WTC11 (cell line): ENCODE results near the gene PCSK5. TPM values are rescaled to one million over a fixed set of nuclear protein-coding genes. Genes with fewer than 3 reads are reported as not detected.

ENCODE experiments used
- ATAC-seq: fragments of 200-7000 bp; cut with Tn5 transposase; 2 replicates; pipeline ENCODE4 v1.10.0; 2021; ENCODE audit warnings: mild to moderate bottlenecking, moderate library complexity
- CTCF ChIA-PET: fragments of 300-600 bp; sonication (Branson Sonifier 250); formaldehyde crosslinking; loops from one replicate; lab custom pipeline; 2021; ENCODE audit warnings: antibody characterized with exemption; lab: Charles Lee
- POLR2A ChIA-PET: fragments of 350-600 bp; sonication (Branson Sonifier 250); formaldehyde crosslinking; loops from one replicate; lab custom pipeline; 2021; ENCODE audit warnings: antibody characterized with exemption; lab: Charles Lee
- DNase-seq: peaks from one replicate; pipeline ENCODE4 v3.0.0; 2021; ENCODE audit warnings: low spot score
- H3K27ac Mint-ChIP-seq: 2 replicates; pipeline ENCODE4 v1.8.0; 2021; ENCODE audit warnings: mixed read lengths
- H3K27me3 Mint-ChIP-seq: 2 replicates; pipeline ENCODE4 v1.8.0; 2021; ENCODE audit warnings: low read depth, mild to moderate bottlenecking, moderate library complexity, mixed read lengths
- H3K36me3 Mint-ChIP-seq: 2 replicates; pipeline ENCODE4 v1.8.0; 2021; ENCODE audit warnings: mixed read lengths
- H3K4me1 Mint-ChIP-seq: 2 replicates; pipeline ENCODE4 v1.8.0; 2022; ENCODE audit warnings: mixed read lengths
- H3K4me3 Mint-ChIP-seq: 2 replicates; pipeline ENCODE4 v1.8.0; 2021; ENCODE audit warnings: mild to moderate bottlenecking, moderate library complexity, mixed read lengths
- H3K9me3 Mint-ChIP-seq: 2 replicates; pipeline ENCODE4 v1.8.0; 2021; ENCODE audit warnings: mixed read lengths
- ATF1 ChIP-seq: sonication (generic); formaldehyde crosslinking; IDR thresholded peaks from 2 replicates; pipeline ENCODE4 v1.8.1; 2023; ENCODE audit warnings: mild to moderate bottlenecking, moderate library complexity, missing genetic modification reagents
- ATF3 ChIP-seq: sonication (generic); formaldehyde crosslinking; conservative IDR thresholded peaks from 2 replicates; pipeline ENCODE4 v1.8.1; 2022; ENCODE audit warnings: mild to moderate bottlenecking, missing genetic modification reagents
- E2F4 ChIP-seq: sonication (generic); formaldehyde crosslinking; IDR thresholded peaks from 2 replicates; pipeline ENCODE4 v1.8.1; 2022; ENCODE audit warnings: low read depth, mild to moderate bottlenecking, moderate library complexity, missing genetic modification reagents, borderline replicate concordance
- HMGA2 ChIP-seq: fragments of 250-450 bp; sonication (Bioruptor Pico); IDR thresholded peaks from 2 replicates; pipeline ENCODE4 v1.4.0; 2021; ENCODE audit warnings: mild to moderate bottlenecking, moderate library complexity
- HMGXB4 ChIP-seq: sonication (generic); formaldehyde crosslinking; IDR thresholded peaks from 2 replicates; pipeline ENCODE4 v1.8.1; 2023; ENCODE audit warnings: mild to moderate bottlenecking, moderate library complexity, missing genetic modification reagents
- JAZF1 ChIP-seq: fragments of 250-450 bp; sonication (Bioruptor Pico); IDR thresholded peaks from 2 replicates; pipeline ENCODE4 v1.9.0; 2021; ENCODE audit warnings: moderate library complexity, mild to moderate bottlenecking, inconsistent platforms
- MAX ChIP-seq: sonication (generic); formaldehyde crosslinking; IDR thresholded peaks from 2 replicates; pipeline ENCODE4 v1.8.0; 2022; ENCODE audit warnings: mild to moderate bottlenecking, missing genetic modification reagents
- NR2C2 ChIP-seq: sonication (generic); formaldehyde crosslinking; IDR thresholded peaks from 2 replicates; pipeline ENCODE4 v1.8.0; 2022; ENCODE audit warnings: mild to moderate bottlenecking, missing genetic modification reagents
- SMAD4 ChIP-seq: sonication (generic); formaldehyde crosslinking; IDR thresholded peaks from 2 replicates; pipeline ENCODE4 v1.8.0; 2022; ENCODE audit warnings: mild to moderate bottlenecking, missing genetic modification reagents
- SOX15 ChIP-seq: fragments of 250-450 bp; sonication (Bioruptor Pico); IDR thresholded peaks from 2 replicates; pipeline ENCODE4 v1.9.0; 2021; ENCODE audit warnings: mild to moderate bottlenecking
- STAT6 ChIP-seq: sonication (generic); formaldehyde crosslinking; conservative IDR thresholded peaks from 2 replicates; pipeline ENCODE4 v1.8.1; 2023; ENCODE audit warnings: mild to moderate bottlenecking, low read depth, missing genetic modification reagents, moderate library complexity
- ZMAT4 ChIP-seq: fragments of 250-450 bp; sonication (Bioruptor Pico); IDR thresholded peaks from 2 replicates; pipeline ENCODE4 v1.9.0; 2021; ENCODE audit warnings: mild to moderate bottlenecking
- ZNF263 ChIP-seq: sonication (generic); formaldehyde crosslinking; IDR thresholded peaks from 2 replicates; pipeline ENCODE4 v1.8.1; 2022; ENCODE audit warnings: low read depth, mild to moderate bottlenecking, moderate library complexity, missing genetic modification reagents
- ZNF423 ChIP-seq: fragments of 250-450 bp; sonication (Bioruptor Pico); IDR thresholded peaks from 2 replicates; pipeline ENCODE4 v2.1.2; 2022; ENCODE audit warnings: mild to moderate bottlenecking, moderate library complexity
- ZNF512 ChIP-seq: sonication (generic); formaldehyde crosslinking; IDR thresholded peaks from 2 replicates; pipeline ENCODE4 v1.8.1; 2022; ENCODE audit warnings: missing genetic modification reagents, borderline replicate concordance
- total RNA-seq: library from RNA; stranded (reverse); gene quantifications from 3 replicates; pipeline ENCODE4 v1.2.3, GENCODE V29; 2021

The PCSK5 gene
- total RNA-seq, 1 experiment from 2014 or later = 30.6 TPM

GRCh38 chr9:76404401-76404800 lies 513.9 kb downstream of the PCSK5 start:
- H3K4me1 Mint-ChIP-seq = peaks cover 16% of the 10 kb centered on the region
- no peaks in the 10 kb centered on the region for H3K27me3 Mint-ChIP-seq
- no peaks in the 10 kb centered on the region for H3K36me3 Mint-ChIP-seq
- H3K4me3 Mint-ChIP-seq = no peak overlapping the region
- H3K9me3 Mint-ChIP-seq = no peaks in the 10 kb centered on the region
- no peak overlapping the region for H3K27ac Mint-ChIP-seq
- TF ChIP-seq ZNF423 (CRISPR knock-in tag) (no peak), STAT6 (CRISPR knock-in tag) (no peak), HMGXB4 (CRISPR knock-in tag) (no peak)
- ATAC-seq (no peak), DNase-seq (no peak)
- ChIA-PET CTCF (interaction anchor here (1.5 kb wide), 1 partner anchor 13 kb away, joined by 4 read pairs; no protein-coding TSS in a partner anchor), POLR2A (interaction anchor here (0.7 kb wide), 1 partner anchor 478 kb away, joined by 3 read pairs; no protein-coding TSS in a partner anchor)

- ATAC-seq = no peak
These were observed 514.9 kb downstream of the PCSK5 start for GRCh38 chr9:76405340-76405739.

GRCh38 chr9:76405868-76406267 lies 515.4 kb downstream of the PCSK5 start:
- Mint-ChIP-seq H3K36me3 (no peaks in the 10 kb centered on the region), H3K27me3 (no peaks in the 10 kb centered on the region), H3K27ac (no peak overlapping the region), H3K4me3 (no peak overlapping the region), H3K9me3 (no peaks in the 10 kb centered on the region), H3K4me1 (peaks cover 16% of the 10 kb centered on the region)
- DNase-seq (no peak), ATAC-seq (no peak)
- CTCF ChIA-PET = interaction anchor here (1.9 kb wide), 1 partner anchor 11 kb away, joined by 5 read pairs; the partner anchor contains the start of gene RFK
- TF ChIP-seq SOX15 (CRISPR knock-in tag) (no peak), E2F4 (CRISPR knock-in tag) (no peak), ZNF512 (no peak), SMAD4 (CRISPR knock-in tag) (no peak), ZNF263 (CRISPR knock-in tag) (no peak), ATF3 (CRISPR knock-in tag) (no peak), JAZF1 (CRISPR knock-in tag) (no peak), NR2C2 (no peak), HMGXB4 (CRISPR knock-in tag) (no peak), ATF1 (CRISPR knock-in tag) (no peak), MAX (CRISPR knock-in tag) (no peak)
- POLR2A ChIA-PET = no interaction called here

More at GRCh38 chr9:76405340-76405739, 514.9 kb downstream of the PCSK5 start:
- no peak overlapping the region for H3K27ac Mint-ChIP-seq
- ChIA-PET CTCF (interaction anchor here (1.5 kb wide), 1 partner anchor 12 kb away, joined by 4 read pairs; no protein-coding TSS in a partner anchor), POLR2A (interaction anchor here (0.7 kb wide), 1 partner anchor 479 kb away, joined by 3 read pairs; no protein-coding TSS in a partner anchor)
- H3K36me3 Mint-ChIP-seq = no peaks in the 10 kb centered on the region
- no peak for DNase-seq
- no peaks in the 10 kb centered on the region for H3K9me3 Mint-ChIP-seq
- TF ChIP-seq ZMAT4 (CRISPR knock-in tag) = no peak
- no peak for TF ChIP-seq HMGA2
- H3K4me1 Mint-ChIP-seq = peaks cover 16% of the 10 kb centered on the region
- no peaks in the 10 kb centered on the region for H3K27me3 Mint-ChIP-seq
- H3K4me3 Mint-ChIP-seq = no peak overlapping the region
